BLaER1 treated with 17β-estradiol and CSF1 and Interleukin-3, amounts not matched to agents 10 nM and 100 nM (cell line): Measurements from ENCODE around the gene TNFAIP1.
A peak's percentile ranks its signal among the peaks of the same experiment; 100 is the strongest.

ENCODE experiments used
- H3K27ac ChIP-seq, 11 experiments: shearing (Covaris generic); formaldehyde crosslinking; 2 replicates each; pipeline ENCODE4 v1.8.1; 2022
- H3K27me3 ChIP-seq, 11 experiments: shearing (Covaris generic); formaldehyde crosslinking; 2 replicates each; pipeline ENCODE4 v1.8.1; 2022
- H3K36me3 ChIP-seq, 11 experiments: shearing (Covaris generic); formaldehyde crosslinking; 2 replicates each; pipeline ENCODE4 v1.8.1; 2022
- H3K4me1 ChIP-seq, 10 experiments: shearing (Covaris generic); formaldehyde crosslinking; 2 replicates each; pipeline ENCODE4 v1.8.1; 2022
- H3K4me2 ChIP-seq, 11 experiments: shearing (Covaris generic); formaldehyde crosslinking; 2 replicates each; pipeline ENCODE4 v1.8.1; 2022
- H3K4me3 ChIP-seq, 10 experiments: shearing (Covaris generic); formaldehyde crosslinking; 2 replicates each; pipeline ENCODE4 v1.8.1; 2022
- H3K9ac ChIP-seq, 11 experiments: shearing (Covaris generic); formaldehyde crosslinking; 2 replicates each; pipeline ENCODE4 v1.8.1; 2022
- H3K9me3 ChIP-seq, 11 experiments: shearing (Covaris generic); formaldehyde crosslinking; replicated peaks in 1 of 11; 2 replicates each; pipeline ENCODE4 v1.8.1; 2022
- H4K20me1 ChIP-seq, 11 experiments: shearing (Covaris generic); formaldehyde crosslinking; 2 replicates each; pipeline ENCODE4 v1.8.1; 2022
- Cebpa-rat ChIP-seq, 11 experiments: shearing (Covaris generic); IDR thresholded peaks; 2 replicates each; pipeline ENCODE4 v1.8.1; 2022

Gene TNFAIP1

DNA sequence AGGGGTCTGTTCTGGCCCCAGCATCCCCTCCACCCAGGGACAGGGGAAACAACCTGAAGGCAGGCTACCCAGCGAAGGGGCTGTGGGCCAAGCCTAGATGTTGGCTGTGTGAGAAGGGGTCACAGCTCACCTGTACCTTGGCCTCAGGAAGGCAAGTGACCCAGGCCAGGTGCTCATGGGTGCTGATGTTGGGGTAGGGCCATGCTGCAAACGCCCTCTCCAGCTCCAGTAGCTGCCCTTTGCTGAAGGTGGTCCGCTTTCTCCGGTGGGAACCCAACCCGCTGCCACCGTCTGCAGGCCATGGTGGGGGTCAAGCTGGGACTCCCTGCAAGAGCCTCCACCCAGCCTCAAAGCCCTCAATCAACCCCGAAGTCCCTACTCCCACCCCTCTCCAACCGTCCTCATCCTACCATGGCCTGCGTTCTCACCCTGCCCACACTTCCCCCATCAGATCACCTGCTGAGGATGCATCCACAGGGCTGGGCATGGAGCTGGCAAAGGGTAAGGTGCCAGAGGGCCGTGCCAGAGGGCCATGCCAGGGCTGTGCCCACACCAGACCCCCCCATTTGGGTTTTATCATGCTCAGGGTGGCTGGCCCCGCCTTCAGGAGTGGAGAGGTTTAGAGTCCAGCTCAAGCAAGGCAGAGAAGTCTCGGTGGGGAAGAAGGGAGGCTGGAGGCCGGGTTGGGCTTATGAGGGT, 29.3 kb downstream of the TNFAIP1 start, which contains the start of gene SEBOX:
Gene SEBOX (minus strand): TSS at position 535 of the 699 bp plus-strand sequence. CDS start 48 bp downstream, at position 487.
- peaks cover 0 to 79% (median 12%) of the 10 kb centered on the region in 11 experiments; a peak in 14 of 22 replicates for H4K20me1 ChIP-seq
- H3K27ac ChIP-seq, result no peak within 1 kb of the TSS
- H3K36me3 ChIP-seq, result peaks cover 46 to 75% (median 59%) of the 10 kb centered on the region in 11 experiments
- H3K27me3 ChIP-seq, result no peaks in the 10 kb centered on the region
- H3K4me3 ChIP-seq, result no peak within 1 kb of the TSS
- no peaks in the 10 kb centered on the region for H3K9me3 ChIP-seq
- no peak within 1 kb of the TSS for H3K9ac ChIP-seq
- H3K4me1 ChIP-seq, result peaks cover 0 to 8% (median 4%) of the 10 kb centered on the region in 10 experiments; a peak in 15 of 20 replicates
- H3K4me2 ChIP-seq, result no peak within 1 kb of the TSS
- TF ChIP-seq Cebpa-rat (IDR thresholded peaks at IDR 0.05), result no peak

GRCh38 chr17:28365487-28365886, 29.9 kb downstream of the TNFAIP1 start:
- peaks cover 0 to 82% (median 19%) of the 10 kb centered on the region in 11 experiments; a peak in 14 of 22 replicates for H4K20me1 ChIP-seq
- no peak overlapping the region for H3K4me3 ChIP-seq
- no peak overlapping the region for H3K4me2 ChIP-seq
- peaks cover 4 to 14% (median 11%) of the 10 kb centered on the region in 10 experiments; a peak in 19 of 20 replicates for H3K4me1 ChIP-seq
- TF ChIP-seq Cebpa-rat (IDR thresholded peaks at IDR 0.05), result no peak
- no peaks in the 10 kb centered on the region for H3K27me3 ChIP-seq
- H3K36me3 ChIP-seq, result peaks cover 40 to 69% (median 52%) of the 10 kb centered on the region in 11 experiments
- no peak overlapping the region for H3K9ac ChIP-seq
- no peaks in the 10 kb centered on the region for H3K9me3 ChIP-seq
- H3K27ac ChIP-seq, result no peak overlapping the region

DNA sequence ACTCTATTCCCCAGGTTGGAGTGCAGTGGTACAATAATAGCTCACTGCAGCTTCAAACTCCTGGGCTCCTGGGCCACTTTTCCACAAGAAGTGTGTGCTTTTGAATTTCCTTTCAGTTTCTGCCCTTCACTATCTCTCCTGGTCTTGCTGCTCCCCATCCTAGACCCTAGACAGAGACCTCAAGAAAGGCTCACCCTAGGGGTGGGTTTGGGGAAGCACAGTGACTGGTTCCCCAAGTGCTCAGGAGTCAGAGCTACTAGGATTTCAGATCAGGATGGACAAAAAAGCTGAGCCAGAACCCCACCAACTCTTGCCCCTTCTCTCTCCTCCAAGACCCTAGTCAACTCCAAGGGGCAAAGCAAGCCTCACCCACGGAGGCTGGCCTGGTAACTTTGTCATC, 31.0 kb downstream of the TNFAIP1 start:
- Histone ChIP-seq H4K20me1 (peaks cover 0 to 73% (median 19%) of the 10 kb centered on the region in 11 experiments; a peak in 15 of 22 replicates), H3K4me2 (no peak overlapping the region), H3K27ac (no peak overlapping the region), H3K27me3 (no peaks in the 10 kb centered on the region), H3K9me3 (no peaks in the 10 kb centered on the region), H3K4me3 (no peak overlapping the region), H3K36me3 (peaks cover 28 to 58% (median 41%) of the 10 kb centered on the region in 11 experiments), H3K4me1 (peaks cover 12 to 26% (median 19%) of the 10 kb centered on the region in 10 experiments), H3K9ac (no peak overlapping the region; a peak in 1 of 22 replicates)
- TF ChIP-seq Cebpa-rat (IDR thresholded peaks at IDR 0.05), result no peak

- H3K9ac ChIP-seq, result no peak overlapping the region
These were observed 32.2 kb downstream of the TNFAIP1 start for GRCh38 chr17:28367641-28368305.

GRCh38 chr17:28368306-28368831, 32.8 kb downstream of the TNFAIP1 start:
- Histone ChIP-seq H3K4me3 (no peak overlapping the region), H3K4me2 (no peak overlapping the region), H3K9me3 (no peaks in the 10 kb centered on the region), H3K9ac (no peak overlapping the region), H3K27ac (no peak overlapping the region), H3K36me3 (peaks cover 11 to 40% (median 23%) of the 10 kb centered on the region in 11 experiments; a peak in 21 of 22 replicates), H4K20me1 (peaks cover 9 to 71% (median 20%) of the 10 kb centered on the region in 11 experiments; a peak in 18 of 22 replicates), H3K27me3 (no peaks in the 10 kb centered on the region; a peak in 1 of 22 replicates), H3K4me1 (peaks cover 29 to 43% (median 36%) of the 10 kb centered on the region in 10 experiments)
- no peak for TF ChIP-seq Cebpa-rat (IDR thresholded peaks at IDR 0.05)

More at GRCh38 chr17:28367641-28368305, 32.2 kb downstream of the TNFAIP1 start:
- H3K4me1 ChIP-seq, result peaks cover 23 to 37% (median 30%) of the 10 kb centered on the region in 10 experiments
- H4K20me1 ChIP-seq, result peaks cover 3 to 71% (median 20%) of the 10 kb centered on the region in 11 experiments; a peak in 19 of 22 replicates
- no peak overlapping the region for H3K27ac ChIP-seq
- H3K36me3 ChIP-seq, result peaks cover 17 to 46% (median 29%) of the 10 kb centered on the region in 11 experiments
- no peak overlapping the region for H3K4me2 ChIP-seq
- no peaks in the 10 kb centered on the region for H3K9me3 ChIP-seq
- no peak for TF ChIP-seq Cebpa-rat (IDR thresholded peaks at IDR 0.05)
- no peaks in the 10 kb centered on the region for H3K27me3 ChIP-seq
- no peak overlapping the region for H3K4me3 ChIP-seq

DNA sequence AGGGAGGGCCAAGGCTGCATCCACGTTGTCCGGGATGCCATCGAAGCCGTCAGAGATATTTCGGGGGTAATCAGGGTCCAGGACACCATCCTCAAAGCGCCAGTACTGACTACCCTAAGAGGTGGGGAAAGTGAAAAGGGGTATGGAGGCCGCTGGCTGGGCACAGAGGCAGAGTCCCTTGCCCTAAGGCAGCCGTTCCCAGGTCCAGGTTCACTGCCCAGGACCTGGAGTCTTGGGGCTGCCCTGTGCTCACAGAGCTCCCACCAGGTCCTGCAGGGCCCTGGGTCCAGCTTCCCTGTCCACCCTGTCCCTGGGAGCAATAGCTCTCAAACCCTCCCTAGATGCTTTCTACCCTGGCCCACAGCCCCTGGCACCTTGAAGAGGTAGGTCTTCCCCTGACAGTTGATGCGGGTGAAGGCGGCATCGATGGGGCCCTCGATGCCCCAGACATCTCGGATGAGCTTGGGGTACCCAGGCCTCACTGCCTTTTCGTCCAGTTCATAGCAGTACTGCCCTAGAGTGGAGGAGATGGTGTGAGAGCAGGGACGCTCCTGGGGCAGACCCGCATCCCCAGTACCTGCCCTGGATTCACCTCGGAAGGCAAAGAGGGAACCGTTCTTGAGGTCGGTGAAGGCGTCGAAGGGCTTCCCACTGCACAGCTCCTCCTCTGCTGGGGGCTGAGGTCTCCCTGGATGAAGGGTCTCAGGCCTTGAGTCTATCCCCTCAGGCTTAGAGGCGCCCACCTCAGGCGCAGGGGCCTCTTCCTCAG, 33.5 kb downstream of the TNFAIP1 start:
- Histone ChIP-seq H3K9ac (no peak overlapping the region; a peak in 3 of 22 replicates), H3K4me1 (peaks cover 32 to 46% (median 40%) of the 10 kb centered on the region in 10 experiments), H3K36me3 (peaks cover 3 to 33% (median 16%) of the 10 kb centered on the region in 11 experiments; a peak in 20 of 22 replicates), H3K27ac (no peak overlapping the region), H3K4me3 (no peak overlapping the region), H3K9me3 (no peaks in the 10 kb centered on the region), H3K27me3 (no peaks in the 10 kb centered on the region; a peak in 1 of 22 replicates), H3K4me2 (peak overlapping the region in 5 of 11 experiments; percentile 96 to 99 (median 98); a peak in 7 of 22 replicates), H4K20me1 (peaks cover 12 to 71% (median 26%) of the 10 kb centered on the region in 11 experiments; a peak in 19 of 22 replicates)
- TF ChIP-seq Cebpa-rat (IDR thresholded peaks at IDR 0.05), result no peak

DNA sequence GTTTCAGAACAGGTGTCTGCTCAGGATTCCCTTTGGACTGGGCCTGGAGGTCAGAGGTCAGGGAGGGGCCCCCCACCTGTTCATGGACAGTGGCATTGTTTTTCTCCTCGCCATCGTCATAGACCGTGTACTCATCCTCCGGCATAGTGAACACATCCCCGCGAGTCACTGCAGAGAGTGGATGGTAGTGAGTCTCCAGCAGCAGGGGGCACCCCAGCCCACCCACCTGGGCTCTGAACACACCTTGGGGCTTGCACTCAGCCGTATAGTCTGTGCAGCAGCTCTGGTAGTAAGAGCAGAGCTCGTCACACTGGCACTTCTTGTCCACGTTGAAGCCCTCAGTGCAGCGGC, 34.1 kb downstream of the TNFAIP1 start:
- Histone ChIP-seq H3K4me1 (peaks cover 32 to 47% (median 40%) of the 10 kb centered on the region in 10 experiments), H3K27ac (peak overlapping the region in 4 of 11 experiments; percentile 14 to 60 (median 44); a peak in 3 of 22 replicates), H3K4me2 (peak overlapping the region in 7 of 11 experiments; percentile 96 to 99 (median 98); a peak in 12 of 22 replicates), H3K9me3 (no peaks in the 10 kb centered on the region), H3K9ac (peak overlapping the region in 2 of 11 experiments; percentile 16 to 46; a peak in 4 of 22 replicates), H4K20me1 (peaks cover 12 to 71% (median 32%) of the 10 kb centered on the region in 11 experiments; a peak in 19 of 22 replicates), H3K36me3 (peaks cover 0 to 27% (median 11%) of the 10 kb centered on the region in 11 experiments; a peak in 16 of 22 replicates), H3K27me3 (no peaks in the 10 kb centered on the region; a peak in 1 of 22 replicates), H3K4me3 (no peak overlapping the region)
- no peak for TF ChIP-seq Cebpa-rat (IDR thresholded peaks at IDR 0.05)
